K562 (cell line): ENCODE data around the gene IL34.

Experiments used
- CTCF ChIP-seq, 3 experiments: IDR thresholded peaks in 2 of 3; conservative IDR thresholded peaks in 1 of 3; 2 replicates each; pipeline ENCODE4 v1.5.1; 2011 to 2012; ENCODE audit warnings: low read length in 3 of 3, mild to moderate bottlenecking in 3 of 3, control low read depth in 2 of 3, improper control_type of control experiment in 1 of 3, inconsistent platforms in 1 of 3, low read depth in 1 of 3, mixed read lengths in 1 of 3, moderate library complexity in 1 of 3; ENCODE audit not compliant: insufficient read depth in 2 of 3
- CUX1 ChIP-seq: fragments of 200-800 bp; sonication (Bioruptor generic); IDR thresholded peaks from 2 replicates; pipeline ENCODE4 v1.6.1; 2016; ENCODE audit warnings: missing genetic modification characterization, missing compliant biosample characterization
- KLF10 ChIP-seq: fragments of 250-450 bp; sonication (Bioruptor Pico); IDR thresholded peaks from 2 replicates; pipeline ENCODE4 v1.6.1; 2021; ENCODE audit warnings: matching md5 sums
- MEF2A ChIP-seq: IDR thresholded peaks from 2 replicates; pipeline ENCODE4 v1.6.1; 2011; ENCODE audit warnings: low read depth, mild to moderate bottlenecking, low read length, moderate library complexity; ENCODE audit not compliant: control insufficient read depth
- POLR2A ChIP-seq: fragments of 450-650 bp; conservative IDR thresholded peaks from 2 replicates; pipeline ENCODE4 v1.6.1; 2016
- PRMT5 ChIP-seq: sonication (generic); formaldehyde crosslinking; IDR thresholded peaks from 2 replicates; pipeline ENCODE4 v1.5.0; 2020; ENCODE audit warnings: missing genetic modification reagents
- TAF1 ChIP-seq: IDR thresholded peaks from 2 replicates; pipeline ENCODE4 v1.6.1; 2011; ENCODE audit warnings: mild to moderate bottlenecking, low read length, moderate library complexity; ENCODE audit not compliant: insufficient read depth, control insufficient read depth, severe bottlenecking; ENCODE audit errors: extremely low read depth
- TF ChIP-seq, protein P1 (sequence below): sonication (generic); formaldehyde crosslinking; IDR thresholded peaks from 2 replicates; pipeline ENCODE4 v1.8.0; 2022; ENCODE audit warnings: mild to moderate bottlenecking, missing genetic modification reagents
- TF ChIP-seq, protein P2 (sequence below), 3 experiments: fragments of 200-800 bp in 1 of 3; sonication (Bioruptor generic) in 1 of 3; sonication (generic) in 1 of 3; formaldehyde crosslinking in 1 of 3; IDR thresholded peaks; 2 replicates each; pipeline versions ENCODE4 v1.6.1 to v1.8.0; 2016 to 2022; ENCODE audit warnings: mild to moderate bottlenecking in 2 of 3, missing compliant biosample characterization in 2 of 3, missing genetic modification characterization in 2 of 3, missing genetic modification reagents in 1 of 3
- TF ChIP-seq, protein P3 (sequence below): fragments of 450-650 bp; formaldehyde crosslinking; IDR thresholded peaks from 2 replicates; pipeline ENCODE4 v1.4.0; 2022; ENCODE audit warnings: mild to moderate bottlenecking, moderate library complexity

GRCh38 chr16:70602831-70603230 is 43.5 kb upstream of the IL34 start:
- no peak for TF ChIP-seq PRMT5
- TF ChIP-seq, protein P1, sequence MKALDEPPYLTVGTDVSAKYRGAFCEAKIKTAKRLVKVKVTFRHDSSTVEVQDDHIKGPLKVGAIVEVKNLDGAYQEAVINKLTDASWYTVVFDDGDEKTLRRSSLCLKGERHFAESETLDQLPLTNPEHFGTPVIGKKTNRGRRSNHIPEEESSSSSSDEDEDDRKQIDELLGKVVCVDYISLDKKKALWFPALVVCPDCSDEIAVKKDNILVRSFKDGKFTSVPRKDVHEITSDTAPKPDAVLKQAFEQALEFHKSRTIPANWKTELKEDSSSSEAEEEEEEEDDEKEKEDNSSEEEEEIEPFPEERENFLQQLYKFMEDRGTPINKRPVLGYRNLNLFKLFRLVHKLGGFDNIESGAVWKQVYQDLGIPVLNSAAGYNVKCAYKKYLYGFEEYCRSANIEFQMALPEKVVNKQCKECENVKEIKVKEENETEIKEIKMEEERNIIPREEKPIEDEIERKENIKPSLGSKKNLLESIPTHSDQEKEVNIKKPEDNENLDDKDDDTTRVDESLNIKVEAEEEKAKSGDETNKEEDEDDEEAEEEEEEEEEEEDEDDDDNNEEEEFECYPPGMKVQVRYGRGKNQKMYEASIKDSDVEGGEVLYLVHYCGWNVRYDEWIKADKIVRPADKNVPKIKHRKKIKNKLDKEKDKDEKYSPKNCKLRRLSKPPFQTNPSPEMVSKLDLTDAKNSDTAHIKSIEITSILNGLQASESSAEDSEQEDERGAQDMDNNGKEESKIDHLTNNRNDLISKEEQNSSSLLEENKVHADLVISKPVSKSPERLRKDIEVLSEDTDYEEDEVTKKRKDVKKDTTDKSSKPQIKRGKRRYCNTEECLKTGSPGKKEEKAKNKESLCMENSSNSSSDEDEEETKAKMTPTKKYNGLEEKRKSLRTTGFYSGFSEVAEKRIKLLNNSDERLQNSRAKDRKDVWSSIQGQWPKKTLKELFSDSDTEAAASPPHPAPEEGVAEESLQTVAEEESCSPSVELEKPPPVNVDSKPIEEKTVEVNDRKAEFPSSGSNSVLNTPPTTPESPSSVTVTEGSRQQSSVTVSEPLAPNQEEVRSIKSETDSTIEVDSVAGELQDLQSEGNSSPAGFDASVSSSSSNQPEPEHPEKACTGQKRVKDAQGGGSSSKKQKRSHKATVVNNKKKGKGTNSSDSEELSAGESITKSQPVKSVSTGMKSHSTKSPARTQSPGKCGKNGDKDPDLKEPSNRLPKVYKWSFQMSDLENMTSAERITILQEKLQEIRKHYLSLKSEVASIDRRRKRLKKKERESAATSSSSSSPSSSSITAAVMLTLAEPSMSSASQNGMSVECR (CRISPR knock-in tag) = no peak
- TF ChIP-seq, protein P2, sequence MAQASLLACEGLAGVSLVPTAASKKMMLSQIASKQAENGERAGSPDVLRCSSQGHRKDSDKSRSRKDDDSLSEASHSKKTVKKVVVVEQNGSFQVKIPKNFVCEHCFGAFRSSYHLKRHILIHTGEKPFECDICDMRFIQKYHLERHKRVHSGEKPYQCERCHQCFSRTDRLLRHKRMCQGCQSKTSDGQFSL (CRISPR knock-in tag; IDR thresholded peaks at IDR 0.05) = no peak
- TF ChIP-seq, protein P2 (tag; IDR thresholded peaks at IDR 0.05) = no peak
- TF ChIP-seq CUX1 (CRISPR knock-in tag) = no peak
- no peak for TF ChIP-seq TAF1
- TF ChIP-seq MEF2A = no peak
- no peak for TF ChIP-seq CTCF (IDR thresholded peaks at IDR 0.05 in 2 of 3, conservative IDR thresholded peaks at IDR 0.05 in 1 of 3; ENCODE audit: insufficient read depth in 2 of 3, low read depth in 1 of 3, low read length in 3 of 3)
- no peak for TF ChIP-seq POLR2A
- no peak for TF ChIP-seq KLF10 (CRISPR knock-in tag)
- TF ChIP-seq, protein P3, sequence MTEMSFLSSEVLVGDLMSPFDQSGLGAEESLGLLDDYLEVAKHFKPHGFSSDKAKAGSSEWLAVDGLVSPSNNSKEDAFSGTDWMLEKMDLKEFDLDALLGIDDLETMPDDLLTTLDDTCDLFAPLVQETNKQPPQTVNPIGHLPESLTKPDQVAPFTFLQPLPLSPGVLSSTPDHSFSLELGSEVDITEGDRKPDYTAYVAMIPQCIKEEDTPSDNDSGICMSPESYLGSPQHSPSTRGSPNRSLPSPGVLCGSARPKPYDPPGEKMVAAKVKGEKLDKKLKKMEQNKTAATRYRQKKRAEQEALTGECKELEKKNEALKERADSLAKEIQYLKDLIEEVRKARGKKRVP (CRISPR knock-in tag) = no peak
